HepG2 (cell line): ENCODE results near the gene IL17D. TPM values are rescaled to one million over a fixed set of nuclear protein-coding genes. Genes with fewer than 3 reads are reported as not detected.

Experiments
- BHLHE40 ChIP-seq: IDR thresholded peaks from 2 replicates; pipeline ENCODE4 v1.6.1; 2011; ENCODE audit warnings: low read length, improper control_type of control experiment
- CHCHD3 ChIP-seq: sonication (generic); formaldehyde crosslinking; IDR thresholded peaks from 2 replicates; pipeline ENCODE4 v1.8.0; 2022; ENCODE audit warnings: mild to moderate bottlenecking, missing genetic modification reagents, moderate library complexity
- CHD4 ChIP-seq: fragments of 200-600 bp; sonication (generic); IDR thresholded peaks from 2 replicates; pipeline ENCODE4 v1.7.0; 2017; ENCODE audit warnings: mild to moderate bottlenecking, low read length, borderline replicate concordance
- ETV5 ChIP-seq: IDR thresholded peaks from 2 replicates; pipeline ENCODE4 v1.6.1; 2018; ENCODE audit warnings: missing biosample characterization, missing genetic modification reagents, inconsistent platforms, borderline replicate concordance
- FOXJ3 ChIP-seq: sonication (generic); formaldehyde crosslinking; IDR thresholded peaks from 2 replicates; pipeline ENCODE4 v1.4.0; 2020; ENCODE audit warnings: missing genetic modification reagents, mild to moderate bottlenecking, borderline replicate concordance
- IRX3 ChIP-seq: sonication (generic); formaldehyde crosslinking; IDR thresholded peaks from 2 replicates; pipeline ENCODE4 v1.8.1; 2023; ENCODE audit warnings: mild to moderate bottlenecking, low read depth, missing genetic modification reagents, borderline replicate concordance
- JUNB ChIP-seq: sonication (generic); formaldehyde crosslinking; IDR thresholded peaks from 2 replicates; pipeline ENCODE4 v1.8.0; 2022; ENCODE audit warnings: missing genetic modification reagents, mild to moderate bottlenecking, borderline replicate concordance
- NCOA2 ChIP-seq: sonication (generic); formaldehyde crosslinking; IDR thresholded peaks from 2 replicates; pipeline ENCODE4 v1.8.0; 2022; ENCODE audit warnings: inconsistent platforms
- NR2C2 ChIP-seq: sonication (generic); formaldehyde crosslinking; IDR thresholded peaks from 2 replicates; pipeline ENCODE4 v1.4.0; 2020; ENCODE audit warnings: missing genetic modification reagents, mild to moderate bottlenecking, moderate library complexity, borderline replicate concordance
- RARA ChIP-seq: IDR thresholded peaks from 2 replicates; pipeline ENCODE4 v1.6.1; 2016; ENCODE audit warnings: missing genetic modification reagents, missing compliant biosample characterization
- RNF2 ChIP-seq: fragments of 450-650 bp; conservative IDR thresholded peaks from 2 replicates; pipeline ENCODE4 v1.6.1; 2016; ENCODE audit warnings: low read depth
- STAT5B ChIP-seq: sonication (generic); formaldehyde crosslinking; IDR thresholded peaks from 2 replicates; pipeline ENCODE4 v1.4.0; 2020; ENCODE audit warnings: missing genetic modification reagents
- XBP1 ChIP-seq: sonication (generic); formaldehyde crosslinking; IDR thresholded peaks from 2 replicates; pipeline ENCODE4 v1.5.0; 2020; ENCODE audit warnings: missing genetic modification reagents
- YEATS2 ChIP-seq: sonication (generic); formaldehyde crosslinking; IDR thresholded peaks from 2 replicates; pipeline ENCODE4 v1.4.0; 2020; ENCODE audit warnings: missing genetic modification reagents, borderline replicate concordance
- ZFP41 ChIP-seq: sonication (generic); formaldehyde crosslinking; IDR thresholded peaks from 2 replicates; pipeline ENCODE4 v1.4.0; 2020; ENCODE audit warnings: mild to moderate bottlenecking, missing genetic modification reagents, borderline replicate concordance
- ZNF230 ChIP-seq: sonication (generic); formaldehyde crosslinking; IDR thresholded peaks from 2 replicates; pipeline ENCODE4 v1.4.0; 2020; ENCODE audit warnings: mild to moderate bottlenecking, missing genetic modification reagents
- ZNF329 ChIP-seq: sonication (generic); formaldehyde crosslinking; IDR thresholded peaks from 2 replicates; pipeline ENCODE4 v1.9.0; 2021; ENCODE audit warnings: low read depth, mild to moderate bottlenecking, missing genetic modification reagents
- ZNF619 ChIP-seq: sonication (generic); formaldehyde crosslinking; IDR thresholded peaks from 2 replicates; pipeline ENCODE4 v1.4.0; 2020; ENCODE audit warnings: mild to moderate bottlenecking, missing genetic modification reagents
- ZNF720 ChIP-seq: sonication (generic); formaldehyde crosslinking; IDR thresholded peaks from 2 replicates; pipeline ENCODE4 v1.4.0; 2020; ENCODE audit warnings: missing genetic modification reagents
- polyA plus RNA-seq, 8 experiments: library from polyadenylated mRNA; depleted of rRNA in 3 of 8; stranded (reverse) in 7 of 8; unstranded in 1 of 8; fragments of >200 nt; fragmentation: Illumina TruSeq in 4 of 8; extraction: Trizol in 4 of 8; gene quantifications; 2 replicates each; pipeline versions ENCODE4 v1.2.1 to v1.2.3, GENCODE V29; 2011 to 2016; ENCODE audit warnings: low read depth in 4 of 8, missing spikeins in 1 of 8, mixed read lengths in 1 of 8; ENCODE audit not compliant: insufficient read depth in 1 of 8
- total RNA-seq, 5 experiments: library from RNA; depleted of rRNA; stranded (reverse); fragments of >200 nt; fragmentation: Illumina TruSeq; extraction: Trizol; gene quantifications; 2 replicates each; pipeline ENCODE4 v1.2.3, GENCODE V29; 2016; ENCODE audit warnings: low read depth in 1 of 5
- TF ChIP-seq, protein P1 (sequence below): sonication (generic); formaldehyde crosslinking; IDR thresholded peaks from 2 replicates; pipeline ENCODE4 v1.4.0; 2020; ENCODE audit warnings: missing genetic modification reagents, borderline replicate concordance
- TF ChIP-seq, protein P2 (sequence below): sonication (generic); formaldehyde crosslinking; IDR thresholded peaks from 2 replicates; pipeline ENCODE4 v1.8.0; 2022; ENCODE audit warnings: mild to moderate bottlenecking, missing genetic modification reagents, borderline replicate concordance
- TF ChIP-seq, protein P3 (sequence below): sonication (generic); formaldehyde crosslinking; IDR thresholded peaks from 2 replicates; pipeline ENCODE4 v1.9.0; 2022; ENCODE audit warnings: missing genetic modification reagents, mild to moderate bottlenecking, borderline replicate concordance

Gene IL17D
- total and polyA plus RNA-seq, 2 of the 13 experiments (the other 11 are each of a cell fraction or from before 2014, with no cell fraction given), result 1.1 to 2.2 TPM

DNA sequence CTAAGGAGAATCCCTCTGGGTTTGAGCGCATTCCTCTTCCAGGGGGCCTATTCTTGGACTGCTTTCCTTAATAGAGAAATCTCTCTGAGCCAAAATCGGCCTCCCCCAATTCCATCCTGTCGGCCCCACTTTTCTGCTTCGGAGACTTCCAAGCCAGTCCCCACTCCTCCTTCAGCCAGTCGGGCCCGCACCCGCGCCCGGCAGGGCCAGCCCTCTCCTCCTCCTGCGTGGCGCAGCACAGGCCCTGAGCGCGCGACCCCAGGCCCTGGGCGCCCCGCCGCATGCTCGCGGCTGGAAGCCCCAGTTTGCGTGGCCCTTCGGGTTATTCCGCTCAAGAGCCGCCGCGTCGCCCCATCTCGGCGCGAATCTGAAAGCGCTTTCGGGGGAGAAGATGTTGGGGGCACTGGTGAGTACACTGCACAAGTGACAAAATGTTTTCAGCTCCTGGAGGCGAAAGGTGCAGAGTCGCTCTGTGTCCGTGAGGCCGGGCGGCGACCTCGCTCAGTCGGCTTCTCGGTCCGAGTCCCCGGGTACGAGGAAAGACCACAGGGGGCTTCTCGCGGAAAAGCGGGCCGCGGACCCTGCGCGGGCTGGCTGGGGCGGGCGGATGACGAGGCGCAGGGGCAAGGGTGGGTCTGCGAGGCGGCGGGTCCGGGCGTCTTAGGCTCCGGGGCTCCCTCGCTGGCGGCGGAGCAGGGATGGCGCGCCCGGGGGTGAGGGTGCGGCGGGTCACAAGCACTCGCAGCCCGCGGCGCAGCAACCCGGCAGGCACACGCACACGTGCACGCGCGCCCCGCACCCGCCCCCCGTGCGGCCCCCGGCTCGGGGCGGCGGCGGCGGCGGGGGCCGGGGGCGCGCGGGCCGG lies at the start of gene IL17D (continued):
- TF ChIP-seq, protein P1, sequence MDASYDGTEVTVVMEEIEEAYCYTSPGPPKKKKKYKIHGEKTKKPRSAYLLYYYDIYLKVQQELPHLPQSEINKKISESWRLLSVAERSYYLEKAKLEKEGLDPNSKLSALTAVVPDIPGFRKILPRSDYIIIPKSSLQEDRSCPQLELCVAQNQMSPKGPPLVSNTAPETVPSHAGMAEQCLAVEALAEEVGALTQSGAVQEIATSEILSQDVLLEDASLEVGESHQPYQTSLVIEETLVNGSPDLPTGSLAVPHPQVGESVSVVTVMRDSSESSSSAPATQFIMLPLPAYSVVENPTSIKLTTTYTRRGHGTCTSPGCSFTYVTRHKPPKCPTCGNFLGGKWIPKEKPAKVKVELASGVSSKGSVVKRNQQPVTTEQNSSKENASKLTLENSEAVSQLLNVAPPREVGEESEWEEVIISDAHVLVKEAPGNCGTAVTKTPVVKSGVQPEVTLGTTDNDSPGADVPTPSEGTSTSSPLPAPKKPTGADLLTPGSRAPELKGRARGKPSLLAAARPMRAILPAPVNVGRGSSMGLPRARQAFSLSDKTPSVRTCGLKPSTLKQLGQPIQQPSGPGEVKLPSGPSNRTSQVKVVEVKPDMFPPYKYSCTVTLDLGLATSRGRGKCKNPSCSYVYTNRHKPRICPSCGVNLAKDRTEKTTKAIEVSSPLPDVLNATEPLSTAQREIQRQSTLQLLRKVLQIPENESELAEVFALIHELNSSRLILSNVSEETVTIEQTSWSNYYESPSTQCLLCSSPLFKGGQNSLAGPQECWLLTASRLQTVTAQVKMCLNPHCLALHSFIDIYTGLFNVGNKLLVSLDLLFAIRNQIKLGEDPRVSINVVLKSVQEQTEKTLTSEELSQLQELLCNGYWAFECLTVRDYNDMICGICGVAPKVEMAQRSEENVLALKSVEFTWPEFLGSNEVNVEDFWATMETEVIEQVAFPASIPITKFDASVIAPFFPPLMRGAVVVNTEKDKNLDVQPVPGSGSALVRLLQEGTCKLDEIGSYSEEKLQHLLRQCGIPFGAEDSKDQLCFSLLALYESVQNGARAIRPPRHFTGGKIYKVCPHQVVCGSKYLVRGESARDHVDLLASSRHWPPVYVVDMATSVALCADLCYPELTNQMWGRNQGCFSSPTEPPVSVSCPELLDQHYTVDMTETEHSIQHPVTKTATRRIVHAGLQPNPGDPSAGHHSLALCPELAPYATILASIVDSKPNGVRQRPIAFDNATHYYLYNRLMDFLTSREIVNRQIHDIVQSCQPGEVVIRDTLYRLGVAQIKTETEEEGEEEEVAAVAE (CRISPR knock-in tag), result no peak
- TF ChIP-seq ZNF720 (no peak), JUNB (CRISPR knock-in tag) (no peak), ZNF619 (CRISPR knock-in tag) (0 out of 2 replicates have a peak, but pooled peaks have one; percentile 39), IRX3 (CRISPR knock-in tag) (no peak), CHD4 (no peak), XBP1 (CRISPR knock-in tag) (no peak), BHLHE40 (no peak), RNF2 (no peak), NR2C2 (CRISPR knock-in tag) (no peak), CHCHD3 (CRISPR knock-in tag) (no peak), ZNF329 (CRISPR knock-in tag) (no peak), ETV5 (CRISPR knock-in tag) (0 out of 2 replicates have a peak, but pooled peaks have one; percentile 17), NCOA2 (CRISPR knock-in tag) (no peak), YEATS2 (CRISPR knock-in tag) (peak; percentile 18; the same call in 1 of the 2 replicates), FOXJ3 (CRISPR knock-in tag) (no peak), ZNF230 (CRISPR knock-in tag) (0 out of 2 replicates have a peak, but pooled peaks have one; percentile 64), RARA (CRISPR knock-in tag) (no peak), ZFP41 (no peak), STAT5B (CRISPR knock-in tag) (no peak)
- TF ChIP-seq, protein P2, sequence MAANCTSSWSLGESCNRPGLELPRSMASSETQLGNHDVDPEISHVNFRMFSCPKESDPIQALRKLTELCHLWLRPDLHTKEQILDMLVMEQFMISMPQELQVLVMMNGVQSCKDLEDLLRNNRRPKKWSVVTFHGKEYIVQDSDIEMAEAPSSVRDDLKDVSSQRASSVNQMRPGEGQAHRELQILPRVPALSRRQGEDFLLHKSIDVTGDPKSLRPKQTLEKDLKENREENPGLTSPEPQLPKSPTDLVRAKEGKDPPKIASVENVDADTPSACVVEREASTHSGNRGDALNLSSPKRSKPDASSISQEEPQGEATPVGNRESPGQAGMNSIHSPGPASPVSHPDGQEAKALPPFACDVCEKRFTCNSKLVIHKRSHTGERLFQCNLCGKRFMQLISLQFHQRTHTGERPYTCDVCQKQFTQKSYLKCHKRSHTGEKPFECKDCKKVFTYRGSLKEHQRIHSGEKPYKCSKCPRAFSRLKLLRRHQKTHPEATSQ, result no peak
- TF ChIP-seq, protein P3, sequence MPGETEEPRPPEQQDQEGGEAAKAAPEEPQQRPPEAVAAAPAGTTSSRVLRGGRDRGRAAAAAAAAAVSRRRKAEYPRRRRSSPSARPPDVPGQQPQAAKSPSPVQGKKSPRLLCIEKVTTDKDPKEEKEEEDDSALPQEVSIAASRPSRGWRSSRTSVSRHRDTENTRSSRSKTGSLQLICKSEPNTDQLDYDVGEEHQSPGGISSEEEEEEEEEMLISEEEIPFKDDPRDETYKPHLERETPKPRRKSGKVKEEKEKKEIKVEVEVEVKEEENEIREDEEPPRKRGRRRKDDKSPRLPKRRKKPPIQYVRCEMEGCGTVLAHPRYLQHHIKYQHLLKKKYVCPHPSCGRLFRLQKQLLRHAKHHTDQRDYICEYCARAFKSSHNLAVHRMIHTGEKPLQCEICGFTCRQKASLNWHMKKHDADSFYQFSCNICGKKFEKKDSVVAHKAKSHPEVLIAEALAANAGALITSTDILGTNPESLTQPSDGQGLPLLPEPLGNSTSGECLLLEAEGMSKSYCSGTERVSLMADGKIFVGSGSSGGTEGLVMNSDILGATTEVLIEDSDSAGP (CRISPR knock-in tag), result peak; percentile 60; the same call in 1 of the 2 replicates
